HG03066 (cell line): Measurements from ENCODE around the gene TPP2.

Experiments
- ATAC-seq: cut with Tn5 transposase; IDR thresholded peaks from one replicate; pipeline ENCODE4 v1.9.1; 2021; ENCODE audit warnings: low read depth; ENCODE audit not compliant: unreplicated experiment

TPP2 gene

DNA sequence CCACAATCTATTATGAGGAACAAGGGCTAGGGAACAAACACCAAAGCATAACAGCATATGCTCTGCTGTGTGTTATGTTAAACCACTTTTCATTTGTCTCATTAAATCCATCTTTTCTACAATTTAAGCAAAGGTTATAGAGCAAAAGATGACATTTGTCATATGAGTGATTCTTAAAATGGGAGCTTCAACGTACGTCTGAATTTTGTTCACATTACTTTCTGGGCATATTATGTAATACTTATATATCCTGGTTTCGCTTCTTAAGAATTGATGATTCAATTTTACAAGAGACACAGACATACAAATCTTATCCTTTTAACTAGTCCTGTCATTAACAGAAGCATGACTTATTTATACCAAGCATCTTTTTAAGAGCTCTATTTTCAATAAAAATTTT, 3.3 kb upstream of the TPP2 start:
- ATAC-seq, result no peak

DNA sequence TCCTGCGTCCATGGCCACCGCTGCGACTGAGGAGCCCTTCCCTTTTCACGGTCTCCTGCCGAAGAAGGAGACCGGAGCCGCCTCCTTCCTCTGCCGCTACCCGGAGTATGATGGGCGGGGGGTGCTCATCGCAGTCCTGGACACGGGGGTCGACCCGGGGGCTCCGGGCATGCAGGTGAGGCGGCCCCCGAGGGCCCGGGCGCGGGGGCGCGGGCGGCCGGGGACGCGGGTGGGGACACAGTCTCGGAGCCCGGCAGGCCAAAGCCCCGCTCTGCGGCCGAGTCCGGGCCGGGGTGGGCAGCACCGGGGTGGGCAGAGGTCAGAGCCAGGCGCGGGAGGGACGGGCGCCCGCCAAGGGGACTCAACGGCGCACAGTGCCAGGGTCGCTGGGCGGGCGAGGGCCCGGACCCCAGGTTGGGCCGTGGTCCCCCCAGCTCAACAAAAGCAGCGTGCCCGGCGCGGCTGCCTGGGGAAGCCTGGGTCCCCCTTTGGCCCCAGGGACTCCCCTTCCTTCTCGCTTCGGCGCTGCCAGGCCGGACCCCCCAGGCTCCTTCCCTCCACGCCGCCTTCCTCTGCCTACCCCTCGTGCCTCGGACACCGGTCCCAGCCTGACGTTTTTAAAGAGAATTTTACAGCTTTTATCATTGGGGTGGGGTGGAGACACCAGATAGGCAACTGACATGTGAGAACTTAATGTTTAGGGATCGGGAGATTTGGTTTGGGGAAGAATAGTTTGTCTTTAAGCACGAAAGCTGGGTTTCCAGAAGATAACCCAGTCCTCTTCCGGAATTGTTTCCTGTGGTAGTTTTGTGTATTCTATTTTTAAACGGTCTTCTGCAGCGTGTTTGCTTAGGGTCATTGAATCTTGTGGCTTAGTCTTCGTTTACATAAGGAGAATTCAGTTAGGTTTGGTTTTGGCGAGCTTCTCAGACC, 509 bp downstream of the TPP2 start:
- ATAC-seq, result peak; percentile 29

DNA sequence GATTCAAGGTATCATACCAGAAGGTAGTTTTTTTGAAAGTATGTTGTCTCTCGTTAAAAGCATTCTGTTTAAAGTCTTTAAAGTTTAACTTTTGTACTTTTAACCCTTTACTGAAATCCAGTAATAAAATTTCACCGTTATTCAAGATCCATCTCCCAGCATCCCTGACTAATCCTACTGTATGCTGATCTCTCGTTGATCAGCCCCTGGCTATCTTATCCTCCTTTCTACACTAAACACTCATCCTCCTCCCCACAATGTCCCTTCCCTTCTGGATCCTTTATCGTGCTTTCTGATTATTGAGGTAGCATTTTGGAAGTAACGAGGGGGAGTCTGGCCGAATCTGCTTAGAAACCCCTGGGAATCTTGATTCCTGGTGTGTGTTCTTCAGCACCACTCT, 1.3 kb downstream of the TPP2 start:
- ATAC-seq, result no peak

DNA sequence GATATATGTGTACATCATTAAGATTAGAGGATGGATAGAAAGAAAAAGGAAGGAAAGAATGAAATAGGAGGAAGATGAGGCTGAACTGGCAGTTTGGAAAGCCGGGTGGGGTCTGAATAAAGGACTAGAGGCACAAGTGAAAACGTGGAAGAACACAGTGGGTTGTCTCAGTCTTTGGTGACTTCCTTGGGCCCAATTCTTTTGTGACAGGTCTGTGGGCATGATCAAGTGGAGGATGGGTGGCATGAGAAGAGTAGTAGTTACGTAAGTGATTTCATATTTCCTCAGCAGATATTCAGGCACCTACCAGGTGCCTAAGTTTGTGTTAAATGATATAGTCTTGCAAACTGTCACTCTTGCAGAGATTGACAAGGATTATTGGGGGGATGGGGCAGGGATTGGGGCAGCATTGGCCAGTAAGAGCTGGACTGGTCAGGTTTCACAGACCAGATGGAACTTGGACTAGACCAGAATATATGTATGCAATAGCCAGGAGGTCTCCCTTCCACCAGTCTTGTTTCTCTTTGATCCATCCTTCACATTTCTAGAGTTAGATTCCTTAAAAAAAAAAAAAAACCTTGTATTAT, 2.7 kb downstream of the TPP2 start:
- ATAC-seq, result no peak

DNA sequence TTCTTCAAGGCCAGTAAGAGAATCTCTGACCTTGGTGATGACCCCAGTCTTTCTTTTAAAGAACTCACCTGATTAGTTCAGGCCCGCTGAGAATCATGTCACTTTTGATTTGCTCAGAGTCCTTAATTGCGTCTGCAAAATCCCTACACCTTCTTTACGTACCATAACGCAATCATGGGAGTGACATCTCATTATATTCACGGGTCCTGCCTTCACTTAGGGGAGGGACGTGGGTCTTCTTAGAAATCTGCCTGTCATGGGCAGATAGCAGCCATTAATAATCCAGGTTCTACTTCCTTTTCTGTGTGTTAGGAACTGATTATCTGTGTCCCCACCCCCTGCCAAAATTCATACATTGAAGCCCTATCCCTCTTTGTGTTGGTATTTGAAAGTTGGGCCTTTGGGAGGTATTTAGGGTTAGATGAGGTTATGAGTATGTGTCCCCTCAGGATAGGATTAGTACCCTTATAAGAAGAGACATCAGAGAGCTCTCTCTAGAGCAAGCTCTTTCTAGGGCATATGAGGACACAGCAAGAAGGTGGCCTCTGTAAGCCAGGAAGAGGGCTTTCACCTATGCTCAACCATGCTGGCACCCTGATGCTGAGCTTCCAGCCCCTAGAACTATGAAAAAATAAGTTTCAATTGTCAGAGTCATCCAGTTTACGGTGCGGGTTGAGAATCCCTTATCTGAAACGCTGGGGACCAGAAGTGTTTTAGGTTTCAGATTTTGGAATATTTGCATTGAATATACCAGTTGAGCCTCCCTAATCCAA, 9.9 kb downstream of the TPP2 start:
- no peak for ATAC-seq

DNA sequence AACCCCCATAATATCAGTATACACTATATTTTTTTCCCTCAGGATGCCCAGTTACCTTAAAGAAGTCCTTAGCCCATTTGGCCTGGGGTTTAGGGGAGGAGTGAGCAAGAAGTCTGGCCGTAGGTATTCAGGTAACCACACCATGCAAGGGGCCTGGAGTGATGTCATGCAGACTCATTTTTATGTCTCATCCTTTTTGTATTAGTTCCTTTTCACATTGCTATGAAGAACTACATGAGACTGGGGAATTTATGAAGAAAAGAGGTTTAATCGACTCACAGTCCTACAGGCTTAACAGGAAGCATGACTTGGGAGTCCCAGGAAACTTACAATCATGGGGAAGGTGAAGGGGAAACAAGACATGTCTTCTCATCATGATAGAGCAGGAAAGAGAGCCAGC, 12.2 kb downstream of the TPP2 start:
- ATAC-seq, result no peak

DNA sequence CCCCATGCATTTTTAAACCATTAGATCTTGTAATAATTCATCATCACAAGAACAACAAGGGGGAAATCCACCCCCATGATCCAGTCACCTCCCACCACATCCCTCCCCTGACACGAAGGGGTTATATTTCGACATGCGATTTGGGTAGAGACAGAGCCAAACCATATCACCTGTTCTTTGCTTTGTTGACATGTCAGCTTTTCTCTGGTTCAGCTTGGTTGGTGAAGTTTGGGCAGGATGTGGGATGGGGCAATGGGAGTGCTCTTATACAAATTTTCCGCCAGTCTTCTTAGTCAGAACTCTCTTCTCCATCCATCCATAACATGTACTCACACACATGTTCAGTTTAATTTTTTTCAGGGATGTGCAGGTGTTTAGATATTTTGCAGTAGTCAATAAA, 12.9 kb downstream of the TPP2 start:
- ATAC-seq, result no peak

DNA sequence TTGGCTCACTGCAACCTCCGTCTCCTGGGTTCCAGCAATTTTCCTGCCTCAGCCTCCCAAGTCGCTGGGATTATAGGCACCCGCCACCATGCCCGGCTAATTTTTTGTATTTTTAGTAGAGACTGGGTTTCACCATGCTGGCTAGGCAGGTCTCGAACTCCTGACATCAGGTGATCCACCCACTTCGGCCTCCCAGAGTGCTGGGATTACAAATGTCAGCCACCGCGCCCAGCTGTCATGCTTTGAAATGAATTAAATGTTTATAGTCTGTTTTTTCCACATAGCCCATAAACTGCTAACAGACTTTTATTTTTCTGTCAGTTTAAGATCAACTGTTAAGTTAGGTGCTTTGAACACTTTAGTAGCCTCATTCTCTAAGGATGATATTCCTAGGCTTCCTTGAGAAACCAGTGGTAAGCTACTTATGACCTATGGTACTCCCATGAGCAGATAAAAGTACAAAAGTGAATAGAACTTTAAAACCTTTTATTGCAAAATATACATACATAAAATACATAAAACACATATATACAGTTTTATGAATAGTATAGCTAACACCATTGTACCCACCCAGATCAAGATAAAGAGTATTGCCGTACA, 13.6 kb downstream of the TPP2 start:
- ATAC-seq, result no peak

DNA sequence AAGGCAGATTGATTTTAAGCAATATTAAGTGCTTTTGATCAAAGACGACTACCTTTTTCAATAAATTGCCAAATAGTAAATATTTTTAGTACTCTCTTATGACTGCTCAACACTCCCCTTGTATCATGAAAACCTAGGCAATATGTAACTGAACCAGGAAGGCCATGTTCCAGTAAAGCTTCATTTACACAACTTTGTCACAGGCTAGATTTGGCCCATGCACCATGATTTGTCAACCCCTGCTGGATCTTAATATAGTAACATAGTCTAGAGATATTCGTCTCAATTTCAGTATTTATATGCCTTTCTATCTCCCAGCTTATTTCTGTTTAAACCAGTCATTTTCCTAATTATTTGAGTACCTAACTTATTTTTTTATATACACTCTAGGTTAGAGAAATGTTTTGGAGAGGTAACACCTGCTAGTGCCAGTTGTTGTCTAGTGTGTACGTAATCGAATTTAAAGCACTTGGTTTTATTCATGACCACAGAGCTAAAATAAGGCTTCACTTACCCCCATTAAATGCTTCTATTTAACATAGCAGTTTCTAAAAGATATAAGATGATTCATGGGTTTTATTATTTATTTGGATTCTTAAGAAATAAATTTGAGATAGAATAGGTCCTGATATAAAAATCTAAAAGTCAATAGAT, 21.0 kb downstream of the TPP2 start:
- ATAC-seq, result no peak

DNA sequence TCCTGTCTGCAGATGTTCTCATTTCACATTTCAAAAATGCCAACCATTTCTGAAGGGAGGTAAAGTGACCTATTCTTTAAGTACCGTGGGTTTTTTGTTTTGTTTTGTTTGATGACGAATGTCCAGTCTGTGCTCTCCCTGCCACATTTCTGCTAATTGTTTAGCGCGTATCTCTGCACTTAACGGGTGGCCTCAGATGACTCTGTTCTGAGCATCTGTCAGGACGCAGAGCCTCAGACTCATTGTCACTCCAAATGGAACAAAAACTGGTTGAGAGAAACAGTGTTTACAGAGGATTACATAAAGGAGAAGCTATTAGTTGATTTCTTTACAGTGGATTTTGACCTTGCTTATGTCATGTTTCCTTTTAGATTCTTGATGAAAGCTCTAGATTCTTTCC, 23.7 kb downstream of the TPP2 start:
- no peak for ATAC-seq

DNA sequence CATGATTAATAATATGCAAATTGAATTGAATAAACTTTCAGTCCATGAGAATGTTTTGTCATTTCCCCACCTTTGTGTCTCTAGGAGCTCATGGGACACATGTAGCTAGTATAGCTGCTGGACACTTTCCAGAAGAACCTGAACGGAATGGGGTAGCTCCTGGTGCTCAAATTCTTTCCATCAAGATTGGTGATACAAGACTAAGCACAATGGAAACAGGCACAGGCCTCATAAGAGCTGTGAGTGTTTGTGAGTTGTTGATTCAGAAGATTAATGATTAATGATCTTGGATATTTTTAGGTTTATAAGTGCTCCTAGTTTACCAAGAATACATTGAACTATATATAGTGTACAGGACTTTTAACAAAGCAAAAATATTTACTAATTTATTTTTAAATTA, 30.1 kb downstream of the TPP2 start:
- ATAC-seq, result no peak

DNA sequence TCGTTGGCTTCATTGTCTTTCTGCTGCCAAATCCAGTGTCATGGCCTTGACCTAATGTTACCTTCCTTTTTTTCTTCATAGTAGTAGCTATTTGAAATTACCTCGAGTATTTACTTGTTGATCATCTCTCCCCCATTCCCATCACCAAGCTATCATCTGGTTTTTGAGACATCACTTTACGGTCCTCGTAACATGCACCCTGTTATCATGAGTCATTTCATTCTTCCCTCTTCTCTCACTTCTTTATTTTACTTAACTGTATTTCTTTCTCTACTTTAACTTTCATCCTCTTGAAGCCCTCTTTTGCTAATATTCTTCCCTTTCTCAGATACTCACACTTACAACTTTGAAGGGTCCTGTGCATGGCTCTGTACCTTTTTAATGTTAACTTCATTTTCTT, 31.8 kb downstream of the TPP2 start:
- no peak for ATAC-seq

DNA sequence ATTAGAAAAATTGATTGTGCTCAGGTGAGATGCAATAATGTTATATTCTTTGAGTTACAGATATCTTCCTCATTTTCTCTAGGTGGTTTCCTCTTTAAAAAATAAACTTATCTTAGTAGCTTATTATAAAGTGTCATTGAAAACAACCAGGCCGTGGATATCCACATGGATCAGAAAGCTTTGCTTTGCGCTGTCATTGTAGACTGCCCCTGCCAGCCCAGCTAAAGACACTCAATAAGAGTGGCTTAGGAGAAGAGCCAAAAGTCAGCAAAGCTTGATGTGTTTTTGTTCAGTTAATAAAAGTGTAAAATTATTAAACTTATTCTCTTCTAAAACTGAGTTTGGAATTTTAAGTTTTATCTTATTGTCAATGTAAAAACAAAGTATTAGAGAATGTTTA, 34.4 kb downstream of the TPP2 start:
- ATAC-seq, result no peak

DNA sequence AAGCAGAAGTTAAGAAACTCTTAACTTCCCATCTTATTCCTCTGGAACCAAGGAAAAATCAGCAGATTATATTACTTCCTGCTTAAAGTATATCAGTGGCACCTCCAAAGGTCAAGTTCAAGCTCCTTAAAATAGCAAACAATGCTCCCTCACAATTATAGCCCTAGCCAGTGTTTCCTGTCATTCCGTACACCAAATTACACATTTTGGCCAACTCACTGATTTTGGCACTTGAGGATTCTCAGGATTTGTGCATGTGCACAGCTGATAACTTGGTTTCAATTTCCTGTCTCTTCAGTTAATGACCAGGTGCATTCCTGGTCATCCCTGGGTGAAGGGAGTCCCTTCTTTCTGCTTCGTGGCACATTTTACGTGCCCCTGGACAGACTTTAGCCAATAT, 42.0 kb downstream of the TPP2 start:
- no peak for ATAC-seq

DNA sequence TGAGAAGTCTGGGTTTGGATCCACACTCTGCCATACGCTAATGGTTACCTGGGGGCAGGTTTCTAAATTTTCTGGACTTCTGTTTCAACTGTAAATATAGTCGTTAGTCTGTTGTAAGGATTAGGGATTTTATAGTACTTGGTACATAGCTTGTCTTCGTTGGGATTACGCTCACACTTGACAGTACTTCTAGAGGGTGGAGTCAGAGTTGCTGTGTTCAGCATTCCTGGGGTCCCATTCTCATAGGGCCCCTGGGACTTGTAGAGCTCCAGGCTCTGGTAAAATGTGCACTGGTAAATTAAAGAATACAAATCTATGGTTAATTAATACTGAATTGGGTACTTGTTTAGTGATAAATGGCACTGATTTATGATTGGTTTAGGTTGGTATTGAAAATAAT, 45.2 kb downstream of the TPP2 start:
- no peak for ATAC-seq

DNA sequence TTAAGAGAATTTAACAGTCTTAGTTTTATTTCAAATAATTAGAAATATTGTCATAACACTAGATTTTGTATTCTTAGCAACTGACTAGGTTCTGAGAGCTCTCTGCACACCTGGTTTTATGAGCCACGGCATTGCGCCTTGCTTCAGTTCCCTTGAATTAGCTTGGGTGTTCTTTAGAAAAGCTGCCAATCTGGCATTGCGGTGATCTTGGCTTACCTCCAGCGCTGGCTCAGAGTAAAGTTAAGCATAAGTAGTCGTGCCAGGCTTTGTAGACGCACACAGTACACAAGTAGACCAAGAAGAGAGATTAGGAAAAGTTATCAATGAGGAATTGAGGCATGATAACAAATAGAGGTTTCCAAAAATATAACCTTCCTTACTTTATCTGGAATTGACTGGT, 45.7 kb downstream of the TPP2 start:
- no peak for ATAC-seq

DNA sequence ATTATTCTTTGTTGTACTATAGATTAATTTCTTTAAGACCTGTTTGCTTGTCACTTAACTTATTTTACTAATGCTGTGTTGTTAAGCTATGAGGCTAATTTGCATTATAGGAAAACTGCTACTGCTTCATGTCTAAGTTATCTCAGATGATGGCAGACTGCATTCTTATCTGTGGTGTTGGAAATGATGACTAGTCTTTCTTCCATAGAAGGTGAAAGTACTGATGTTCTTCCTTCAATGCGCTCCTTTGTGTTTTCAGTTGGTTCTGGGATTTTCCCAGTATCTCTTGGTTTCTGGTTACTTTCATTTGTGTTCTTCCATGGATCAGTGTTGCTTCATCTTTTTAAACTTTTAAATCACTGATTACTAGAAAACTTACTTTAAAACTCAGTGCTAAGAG, 46.9 kb downstream of the TPP2 start:
- no peak for ATAC-seq

DNA sequence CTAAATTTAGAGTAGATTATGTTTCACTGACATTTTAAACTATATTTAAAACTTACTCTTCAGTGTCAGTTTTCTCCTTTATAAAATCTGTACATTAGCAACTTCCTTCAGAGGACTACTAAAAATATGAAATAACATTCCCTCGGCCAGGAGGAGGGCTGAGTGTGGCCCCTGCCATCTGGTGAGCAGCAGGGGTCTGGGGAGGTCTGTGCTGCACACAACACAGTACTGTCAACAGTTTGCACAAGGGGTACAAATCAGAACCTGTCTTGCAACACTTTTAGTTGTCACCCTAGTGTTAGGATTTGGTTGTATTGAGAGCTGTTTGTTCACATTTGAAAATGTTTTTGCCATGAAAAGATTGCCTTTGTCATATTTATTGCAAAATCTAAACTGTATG, 48.9 kb downstream of the TPP2 start:
- ATAC-seq, result no peak

DNA sequence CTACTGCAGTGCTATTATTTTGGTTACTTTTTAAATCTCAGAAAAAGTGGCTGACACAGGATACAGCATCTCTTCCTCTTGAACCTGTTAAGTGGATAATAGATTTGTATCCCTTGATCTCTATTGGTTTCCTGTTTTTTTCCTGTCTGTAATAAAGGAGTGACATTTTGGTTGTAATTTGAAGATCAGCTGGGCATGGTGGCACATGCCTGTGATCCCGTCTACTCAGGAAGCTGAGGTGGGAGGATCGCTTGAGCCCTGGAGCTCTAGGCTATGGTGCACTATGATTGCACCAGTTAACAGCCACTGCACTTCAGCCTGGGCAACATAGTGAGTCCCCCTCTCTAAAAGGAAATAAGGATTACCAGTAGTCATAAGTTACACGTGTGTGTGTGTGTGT, 51.3 kb downstream of the TPP2 start:
- no peak for ATAC-seq

DNA sequence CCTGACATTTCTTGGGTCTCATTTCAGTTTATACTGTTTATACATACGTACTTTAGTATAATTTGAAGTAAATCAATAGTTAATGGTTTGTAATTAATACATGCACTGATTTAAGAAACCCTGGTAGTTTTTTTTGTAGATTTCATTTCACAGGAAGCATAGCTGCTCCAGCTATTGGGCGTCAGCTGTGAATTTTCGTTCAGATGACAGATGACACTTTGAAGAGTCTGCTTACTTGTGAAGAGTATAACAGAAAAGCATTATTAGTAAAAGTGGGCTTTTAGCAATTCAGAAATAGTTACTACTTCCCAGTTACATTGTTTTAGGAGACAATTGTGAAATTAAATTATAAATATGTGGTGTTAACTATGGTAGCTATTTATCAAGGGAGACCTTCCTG, 53.7 kb downstream of the TPP2 start:
- no peak for ATAC-seq

DNA sequence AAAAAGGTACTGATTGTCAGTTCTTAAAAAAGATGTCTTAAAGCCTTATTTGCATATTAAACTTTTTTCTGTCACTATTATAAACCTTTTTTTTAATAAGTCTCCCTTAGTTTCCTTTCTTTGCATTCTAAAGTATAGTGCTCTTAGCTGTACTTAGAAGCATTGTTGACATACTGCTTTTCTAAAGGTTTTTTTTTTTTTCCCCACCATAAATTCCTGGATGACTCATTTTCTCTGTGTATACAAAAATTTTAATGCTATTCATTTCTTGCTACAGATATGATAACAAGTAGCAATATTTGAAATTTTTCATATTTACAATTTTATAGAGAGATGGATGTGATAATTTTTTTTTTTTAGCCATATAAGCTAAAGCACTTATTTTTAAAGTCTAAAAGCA, 54.6 kb downstream of the TPP2 start:
- no peak for ATAC-seq
